HG02642 (cell line): ENCODE measurements around the gene CMYA5.

Experiments
- ATAC-seq: cut with Tn5 transposase; IDR thresholded peaks from one replicate; pipeline ENCODE4 v1.9.1; 2021; ENCODE audit warnings: mild to moderate bottlenecking; ENCODE audit not compliant: unreplicated experiment, poor library complexity

CMYA5 gene

DNA sequence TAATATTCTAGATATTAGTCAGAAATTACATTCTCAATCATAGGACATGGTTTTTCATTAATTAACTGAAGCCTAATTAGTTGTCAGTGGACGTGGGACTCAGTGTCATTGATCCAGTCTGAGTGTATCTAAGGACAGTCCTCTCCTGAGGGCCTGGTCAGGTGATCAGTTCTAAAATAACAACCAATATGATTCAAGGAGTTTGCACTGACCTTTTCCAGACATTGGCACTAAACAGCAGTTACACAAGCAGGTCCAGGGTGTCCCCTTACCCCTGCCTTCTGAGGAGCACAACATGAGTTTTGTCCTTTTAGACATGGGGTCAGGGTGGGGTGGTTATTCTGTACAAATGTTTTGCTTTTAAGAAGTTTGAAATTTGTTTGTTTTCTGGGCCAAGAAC is 97.8 kb downstream of the CMYA5 start:
- no peak for ATAC-seq

DNA sequence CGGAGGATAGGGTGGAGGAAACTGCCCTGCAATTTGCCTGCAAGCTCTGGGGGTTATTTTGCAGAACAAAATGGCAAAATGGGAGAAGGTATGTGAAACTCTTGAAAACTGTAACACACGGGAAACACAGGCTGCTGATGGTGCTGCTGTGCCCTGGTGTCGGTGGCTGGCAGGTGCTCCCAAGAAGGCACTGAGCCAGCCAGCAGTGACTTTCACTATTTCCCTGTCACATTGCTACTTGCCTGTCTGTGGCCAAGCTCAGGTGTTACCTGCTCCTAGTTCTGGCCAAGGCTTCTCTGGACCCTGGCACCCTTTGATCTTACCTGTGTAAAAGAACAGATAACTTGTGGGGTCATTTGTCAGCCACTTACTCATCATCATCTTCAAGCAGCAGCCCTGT is 102.2 kb downstream of the CMYA5 start:
- ATAC-seq = no peak

DNA sequence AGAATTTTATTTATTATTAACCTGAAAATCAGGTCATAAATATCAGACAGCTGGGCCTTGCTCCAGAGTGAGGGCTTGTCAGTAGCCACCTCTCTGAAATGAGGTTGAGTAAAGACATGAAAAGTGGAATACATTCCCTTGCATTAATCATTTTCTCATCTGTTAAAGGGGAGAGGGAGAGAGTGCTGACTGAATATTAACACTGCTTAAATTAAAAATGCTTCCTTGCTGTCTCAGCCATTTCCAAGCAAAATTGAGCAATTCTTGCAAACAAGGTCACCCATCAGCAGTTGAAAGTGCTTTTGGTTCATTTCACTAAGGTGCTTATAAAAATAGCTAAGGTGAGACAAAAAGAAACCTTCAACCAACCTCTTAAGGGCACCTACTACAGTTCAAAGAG is 102.8 kb downstream of the CMYA5 start:
- no peak for ATAC-seq

DNA sequence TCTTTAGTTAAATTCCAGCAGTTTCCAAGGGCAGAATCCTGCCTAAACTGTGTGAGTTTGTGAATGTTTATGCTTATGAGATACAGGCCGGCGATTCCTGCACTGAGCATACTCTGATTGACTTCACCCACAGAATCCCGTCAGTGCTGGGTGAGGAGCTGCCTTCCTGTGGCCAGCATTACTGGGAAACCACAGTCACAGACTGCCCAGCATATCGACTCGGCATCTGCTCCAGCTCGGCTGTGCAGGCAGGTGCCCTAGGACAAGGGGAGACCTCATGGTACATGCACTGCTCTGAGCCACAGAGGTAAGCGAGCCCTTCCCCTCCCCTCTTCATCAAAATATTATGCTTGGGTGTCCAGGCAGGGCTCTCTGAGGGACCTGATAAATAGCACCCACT is 103.7 kb downstream of the CMYA5 start:
- no peak for ATAC-seq

DNA sequence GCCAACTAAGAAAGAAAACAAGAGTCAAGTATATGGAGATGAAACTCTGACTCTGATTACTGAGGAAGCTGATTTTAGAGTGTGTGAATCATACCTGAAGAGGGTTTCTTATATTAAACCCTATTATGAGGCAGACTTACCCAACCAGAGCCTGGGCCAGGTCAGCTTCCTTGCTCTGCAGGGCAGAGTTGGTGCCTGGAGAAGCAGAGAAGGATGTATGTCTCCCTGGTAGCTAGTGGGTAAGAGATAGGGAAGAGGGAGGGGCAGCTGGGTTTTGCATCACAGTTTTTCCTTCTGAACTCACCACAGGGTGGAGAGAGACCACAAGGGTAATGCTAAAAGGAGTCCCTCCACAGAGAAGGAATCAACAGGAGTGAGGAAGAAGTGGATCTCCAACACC is 104.1 kb downstream of the CMYA5 start:
- no peak for ATAC-seq

DNA sequence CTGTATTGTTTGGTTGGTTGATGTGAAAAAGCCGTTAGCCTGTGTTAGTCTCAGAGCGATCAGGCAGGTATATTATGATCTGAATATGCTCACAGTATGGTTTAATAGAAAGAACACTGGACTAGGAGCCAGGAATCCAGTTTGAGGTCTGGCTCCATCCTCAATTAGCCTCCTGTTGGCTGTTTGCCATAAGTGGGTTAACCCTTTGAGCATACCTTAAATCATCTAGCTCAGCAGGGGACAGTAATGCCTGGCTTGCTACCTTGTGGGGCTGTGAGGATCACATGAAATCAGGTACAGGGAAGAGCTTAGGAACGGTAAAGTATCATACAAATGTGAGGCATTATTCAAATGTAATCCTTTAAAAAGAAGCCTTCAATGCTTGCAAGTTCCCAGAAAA is 104.7 kb downstream of the CMYA5 start:
- no peak for ATAC-seq

DNA sequence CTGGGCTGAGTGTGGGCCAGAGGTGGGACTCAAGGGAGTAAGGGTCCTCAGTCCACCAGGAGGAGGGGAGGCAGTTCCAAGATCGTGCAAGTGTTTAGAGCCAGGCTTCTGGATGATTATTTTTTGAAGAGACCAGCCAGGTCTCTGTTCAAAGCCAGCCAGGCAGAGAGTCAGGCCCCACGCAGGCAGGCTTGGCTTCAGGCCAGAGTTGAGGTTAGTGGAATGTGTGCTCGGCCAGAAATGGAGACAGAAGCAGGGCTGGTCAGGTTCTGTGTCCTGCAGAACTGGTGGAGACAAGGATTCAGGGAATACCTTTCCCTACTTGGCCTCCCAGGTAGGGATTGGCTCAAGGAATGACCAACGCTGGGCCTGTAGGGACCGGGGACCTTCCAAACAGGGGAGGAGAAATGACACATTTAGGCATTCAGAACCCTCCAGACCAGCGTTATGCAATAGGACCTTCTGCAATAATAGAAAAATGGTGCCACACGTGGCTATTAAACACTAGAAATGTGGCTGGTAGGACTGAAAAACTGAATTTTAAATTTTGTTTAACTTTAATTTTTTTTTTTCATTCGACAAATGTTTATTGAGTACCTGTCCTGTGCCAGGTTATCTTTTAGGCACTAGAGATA is 106.2 kb downstream of the CMYA5 start:
- no peak for ATAC-seq

DNA sequence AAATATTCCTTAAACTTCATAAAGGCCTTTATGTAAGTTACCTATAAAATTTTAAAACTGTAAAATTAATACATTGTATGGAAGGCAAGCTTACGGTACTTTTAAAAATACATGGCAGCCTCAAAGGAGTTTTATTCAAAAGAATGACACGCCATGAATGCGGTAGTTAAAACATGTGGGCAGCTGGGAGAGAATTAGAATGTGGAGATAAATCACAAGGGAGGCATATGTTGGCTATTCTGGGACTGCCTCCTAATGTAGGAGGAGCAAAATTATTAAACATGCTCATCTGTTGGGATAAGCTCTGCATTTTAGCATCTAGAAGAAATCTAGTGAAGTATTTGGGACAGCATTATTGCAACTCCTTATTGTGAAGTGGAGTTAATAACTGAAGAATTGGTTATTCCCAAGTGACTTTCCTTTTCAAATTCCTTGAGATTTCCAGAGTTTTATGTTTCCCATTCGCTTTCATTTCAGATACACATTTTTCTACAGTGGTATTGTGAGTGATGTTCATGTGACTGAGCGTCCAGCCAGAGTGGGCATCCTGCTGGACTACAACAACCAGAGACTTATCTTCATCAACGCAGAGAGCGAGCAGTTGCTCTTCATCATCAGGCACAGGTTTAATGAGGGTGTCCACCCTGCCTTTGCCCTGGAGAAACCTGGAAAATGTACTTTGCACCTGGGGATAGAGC is 109.4 kb downstream of the CMYA5 start:
- no peak for ATAC-seq

DNA sequence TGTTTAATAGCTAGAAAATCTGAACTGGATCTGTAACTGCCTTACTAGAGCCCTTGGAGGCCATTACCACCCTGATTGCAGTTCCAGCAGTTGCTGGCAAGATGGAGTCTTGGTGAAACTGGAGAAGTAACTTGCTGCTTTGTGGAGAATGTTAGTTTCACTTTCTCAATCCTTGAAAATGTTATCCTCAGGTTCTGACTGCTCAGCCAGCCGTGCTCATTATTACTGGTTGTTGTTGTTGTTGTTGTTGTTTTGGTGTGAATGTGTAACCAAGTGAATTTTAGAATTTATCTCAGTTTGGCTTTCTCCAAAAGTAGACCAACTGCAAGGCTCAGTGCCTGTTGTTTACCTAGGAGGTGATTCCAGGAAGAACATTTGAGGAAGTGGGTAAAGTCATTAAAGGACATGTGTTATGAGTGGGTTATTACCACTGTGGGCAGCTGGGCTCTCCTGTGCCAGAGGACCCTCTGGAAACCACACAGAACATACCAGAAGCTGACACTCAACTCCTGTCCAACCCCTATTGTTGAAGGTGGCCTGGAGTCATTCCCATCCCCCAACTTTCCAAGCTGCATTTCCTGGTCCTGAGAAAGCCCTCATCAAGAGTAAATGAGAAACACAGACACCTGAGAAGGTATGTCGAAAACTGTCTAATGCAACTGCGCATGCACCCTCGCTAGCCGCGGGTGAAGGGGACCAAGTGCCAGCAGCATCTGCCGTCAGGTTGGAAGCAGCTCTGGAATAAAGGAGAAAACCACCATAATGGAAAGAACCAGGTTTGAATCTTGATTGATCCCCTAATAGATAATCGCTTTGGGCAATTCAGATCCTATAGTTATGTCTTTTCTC is 111.6 kb downstream of the CMYA5 start:
- ATAC-seq = no peak

DNA sequence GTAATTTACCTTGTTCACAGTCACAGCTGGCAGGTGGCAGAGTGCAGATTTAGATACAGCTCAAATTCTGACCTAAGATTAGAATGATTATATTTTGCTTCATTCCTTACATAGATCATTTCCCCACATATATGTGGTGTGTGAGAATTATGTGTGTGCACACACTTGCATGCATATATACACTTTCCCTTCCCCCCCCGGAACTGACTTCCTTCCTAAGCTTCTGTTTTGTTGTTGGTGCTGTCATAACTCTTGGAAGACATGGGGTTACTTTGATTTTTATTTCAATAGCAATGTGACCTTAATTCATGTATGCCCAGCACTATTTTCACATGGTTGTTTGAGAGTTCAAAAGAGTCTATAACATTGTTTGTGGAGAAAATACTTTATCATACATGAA is 112.8 kb downstream of the CMYA5 start:
- no peak for ATAC-seq

DNA sequence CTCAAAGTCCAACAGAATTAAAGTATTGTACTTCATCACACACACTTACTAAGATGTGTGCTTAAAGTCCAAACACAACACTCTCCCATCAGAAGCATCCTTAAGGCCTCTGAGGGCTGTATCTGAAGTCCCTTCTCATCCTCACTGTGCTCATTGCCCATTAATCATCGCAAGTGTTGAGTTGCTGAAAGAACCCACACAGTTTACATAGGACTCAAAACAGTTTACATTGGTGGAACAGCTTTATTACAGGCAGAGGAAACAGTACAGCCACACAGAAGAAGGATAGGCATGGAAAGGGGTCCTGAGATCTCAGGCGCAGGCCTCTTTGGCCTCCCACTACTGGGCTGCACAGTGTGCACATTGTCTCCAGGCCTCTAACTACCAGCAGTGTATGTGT is 113.4 kb downstream of the CMYA5 start:
- no peak for ATAC-seq

DNA sequence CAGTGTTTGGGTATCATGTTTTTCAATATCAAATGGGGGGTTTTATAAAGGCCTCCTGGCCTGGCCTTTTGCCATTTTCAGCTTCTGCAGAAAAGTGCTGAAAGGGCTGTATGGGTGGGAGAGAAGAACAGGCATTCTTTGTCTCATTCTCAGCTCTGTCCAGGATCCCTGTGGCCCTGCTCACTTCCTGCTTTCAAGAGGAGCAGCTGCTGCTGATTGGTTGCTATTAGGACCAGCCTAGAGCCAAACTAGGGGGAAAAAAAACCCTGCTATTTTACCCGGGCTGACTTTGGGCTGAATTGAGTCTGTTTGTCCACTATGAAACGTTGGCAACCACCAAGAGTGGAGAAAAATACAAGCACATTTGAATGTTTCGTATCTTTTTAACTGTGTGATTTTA is 117.1 kb downstream of the CMYA5 start:
- ATAC-seq = no peak

DNA sequence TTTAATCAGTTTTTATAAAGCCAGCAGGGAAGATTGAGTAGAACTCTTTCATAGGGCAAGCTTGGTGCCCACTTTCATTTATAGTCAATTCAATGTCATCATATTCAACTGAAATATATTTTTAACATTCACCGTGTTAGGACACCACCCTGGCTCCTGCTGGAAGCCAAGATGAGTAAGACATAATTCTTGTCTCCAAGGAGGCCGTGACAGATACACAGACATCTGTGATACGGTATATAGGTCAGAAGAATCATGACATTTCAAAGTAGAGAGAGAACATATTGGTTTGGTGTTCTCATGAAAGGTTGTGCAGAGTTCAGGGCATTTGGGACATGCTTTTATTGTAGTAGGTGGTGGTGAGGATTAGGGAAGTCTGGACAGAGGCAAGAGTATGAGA is 120.1 kb downstream of the CMYA5 start:
- ATAC-seq = no peak

DNA sequence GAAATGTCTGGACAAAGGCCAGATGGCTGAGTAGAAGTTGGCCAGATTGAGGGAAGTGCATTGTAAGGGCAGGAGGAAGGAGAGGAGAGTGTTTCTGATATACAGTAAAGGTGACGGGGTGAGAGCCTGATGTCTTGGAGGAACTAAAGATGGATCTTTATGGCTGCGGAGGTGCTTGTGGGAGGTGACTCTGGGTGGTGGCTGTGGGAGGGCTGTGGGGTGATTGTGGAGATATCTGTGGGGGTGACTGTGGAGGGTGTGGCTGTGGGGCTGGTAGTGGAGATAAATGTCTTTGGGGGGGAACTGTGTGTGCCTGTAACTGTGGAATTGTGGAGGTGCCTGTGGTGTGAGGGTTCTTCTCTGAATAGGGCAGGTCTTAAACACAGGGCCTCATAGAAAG is 121.4 kb downstream of the CMYA5 start:
- ATAC-seq = no peak

DNA sequence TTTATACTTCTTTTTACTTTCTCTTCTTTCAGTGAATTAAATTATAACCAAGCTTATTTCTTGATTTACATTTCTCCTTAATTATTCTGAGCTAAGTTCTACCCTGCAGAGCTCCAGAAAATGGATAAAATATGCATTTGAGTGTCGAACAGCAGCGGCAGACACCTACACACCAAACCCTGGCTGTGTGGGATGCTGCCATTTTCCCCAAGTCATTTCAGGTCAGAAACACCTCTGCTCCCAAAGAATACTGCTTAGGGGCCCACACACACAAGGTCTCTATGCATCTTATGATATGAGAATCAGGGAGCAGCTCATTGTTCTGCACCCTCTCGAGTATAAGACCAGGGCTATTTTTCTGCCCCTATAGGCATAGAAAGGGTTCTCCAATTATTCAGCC is 122.3 kb downstream of the CMYA5 start:
- no peak for ATAC-seq

DNA sequence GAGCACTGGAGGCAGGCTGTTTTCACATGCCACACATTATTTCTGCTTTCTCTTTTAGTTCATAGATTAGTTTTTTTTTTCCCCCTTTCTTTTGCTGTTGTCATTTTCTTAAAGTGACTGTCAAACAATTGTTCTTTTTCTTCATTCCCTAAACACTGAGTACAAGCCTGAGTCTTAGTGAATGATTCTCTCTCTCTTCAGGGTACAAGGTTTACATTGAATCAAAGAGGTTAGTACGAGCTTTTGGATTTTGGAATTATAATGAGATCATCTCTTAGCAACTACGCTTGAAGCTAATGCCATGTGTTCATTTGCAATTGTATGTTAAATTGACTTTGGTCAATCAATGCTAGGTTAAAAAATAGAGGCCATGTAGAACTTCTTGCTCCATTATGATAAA is 125.1 kb downstream of the CMYA5 start:
- ATAC-seq = no peak

DNA sequence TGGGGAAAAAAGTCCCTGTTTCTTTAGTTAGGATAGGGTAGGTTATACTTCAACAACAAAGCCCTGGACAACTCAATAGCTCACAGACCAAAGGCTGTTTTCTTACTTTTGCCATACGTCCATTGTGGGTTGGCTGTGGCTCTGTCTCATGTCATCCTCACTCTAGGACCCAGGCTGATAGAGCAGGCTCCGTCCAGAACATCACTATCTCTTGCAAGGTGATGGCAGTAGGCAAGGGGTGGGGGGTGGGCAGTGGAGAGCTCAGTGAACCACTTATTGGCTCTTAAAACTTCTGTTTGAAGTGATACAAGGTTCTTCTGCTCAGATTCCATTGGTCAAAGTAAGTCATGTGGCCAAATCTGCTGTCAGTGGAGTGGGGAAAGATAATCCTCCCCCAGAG is 126.4 kb downstream of the CMYA5 start:
- ATAC-seq = no peak

DNA sequence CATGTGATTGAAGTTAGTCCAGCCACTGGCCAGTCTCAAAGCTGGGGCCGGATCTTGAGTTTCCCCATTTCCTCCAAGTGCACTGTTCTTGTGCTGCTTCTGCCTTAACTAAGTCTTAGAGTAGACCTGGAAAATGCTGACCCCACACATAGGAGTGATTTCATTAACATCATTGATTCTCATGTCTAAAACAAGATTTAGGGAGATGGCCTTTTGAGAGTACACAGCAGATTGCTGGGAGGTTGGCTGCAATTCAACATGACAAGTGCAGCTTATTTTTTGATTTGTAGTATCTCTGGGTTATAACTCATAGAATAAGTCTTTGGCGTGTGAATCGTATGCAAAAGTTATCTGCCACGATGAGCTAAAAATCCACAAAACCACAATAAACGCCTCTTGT is 131.0 kb downstream of the CMYA5 start:
- ATAC-seq = no peak

DNA sequence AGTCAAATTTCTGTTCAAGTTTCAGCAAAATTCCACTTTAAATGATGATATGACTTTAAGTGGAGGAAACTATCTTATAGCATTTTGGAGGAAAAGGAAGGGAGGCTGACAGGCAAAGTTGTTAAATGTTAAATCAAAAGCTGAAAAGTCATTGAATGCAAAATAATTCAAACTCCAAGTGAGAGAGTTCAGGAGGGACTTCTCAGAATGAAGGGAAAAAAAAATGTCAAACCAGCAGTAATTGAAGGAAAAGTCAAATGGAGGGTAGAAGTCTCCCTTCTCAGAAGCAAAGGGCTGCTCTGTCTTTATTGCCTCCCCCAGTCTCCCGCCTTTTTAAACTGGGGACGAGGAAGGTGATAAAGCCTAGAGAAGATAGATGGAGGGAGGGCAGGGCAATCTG is 134.8 kb downstream of the CMYA5 start:
- no peak for ATAC-seq

DNA sequence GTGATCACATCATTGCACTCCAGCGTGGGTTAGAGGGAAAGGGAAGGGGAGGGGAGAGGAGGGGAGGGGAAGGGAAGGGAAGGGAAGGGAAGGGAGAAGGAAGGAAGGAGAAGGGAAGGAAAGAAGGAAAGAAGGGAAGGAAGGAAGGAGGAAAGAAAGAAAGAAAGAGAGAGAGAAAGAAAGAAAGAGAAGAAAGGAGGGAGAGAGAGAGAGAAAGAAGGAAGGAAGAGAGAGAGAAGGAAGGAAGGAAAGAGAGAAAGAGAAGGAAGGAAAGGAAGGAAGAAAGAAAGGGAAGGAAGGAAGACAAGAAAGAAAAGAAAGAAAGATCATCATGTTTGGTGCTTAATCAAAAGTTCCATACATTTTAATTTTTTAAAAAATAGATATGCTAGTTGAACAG is 136.2 kb downstream of the CMYA5 start:
- no peak for ATAC-seq

DNA sequence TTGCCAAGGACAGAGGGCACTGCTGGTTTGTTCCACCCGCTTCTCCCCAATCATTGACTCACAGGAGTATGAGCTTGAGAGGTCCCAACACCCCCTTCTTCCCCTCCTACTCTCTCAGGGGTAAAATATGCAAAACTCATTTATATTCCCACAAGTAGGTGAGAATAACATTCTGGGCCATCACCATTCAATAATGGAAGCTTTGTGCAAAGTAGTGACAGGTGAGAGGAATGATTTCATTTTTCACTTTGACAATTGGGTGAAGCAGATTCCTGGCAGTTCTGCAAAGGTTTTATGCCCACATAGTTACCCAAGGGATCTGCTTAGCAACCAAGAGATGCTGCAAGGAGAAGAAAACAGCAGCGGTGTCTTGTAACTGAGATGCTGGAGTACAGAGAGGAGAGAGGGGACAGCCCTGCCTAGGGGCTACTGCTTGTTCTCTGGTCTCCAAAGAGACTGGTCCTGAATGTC is 137.6 kb downstream of the CMYA5 start:
- no peak for ATAC-seq
